ENCODE results near the gene GLT8D2.

GLT8D2 gene

DNA sequence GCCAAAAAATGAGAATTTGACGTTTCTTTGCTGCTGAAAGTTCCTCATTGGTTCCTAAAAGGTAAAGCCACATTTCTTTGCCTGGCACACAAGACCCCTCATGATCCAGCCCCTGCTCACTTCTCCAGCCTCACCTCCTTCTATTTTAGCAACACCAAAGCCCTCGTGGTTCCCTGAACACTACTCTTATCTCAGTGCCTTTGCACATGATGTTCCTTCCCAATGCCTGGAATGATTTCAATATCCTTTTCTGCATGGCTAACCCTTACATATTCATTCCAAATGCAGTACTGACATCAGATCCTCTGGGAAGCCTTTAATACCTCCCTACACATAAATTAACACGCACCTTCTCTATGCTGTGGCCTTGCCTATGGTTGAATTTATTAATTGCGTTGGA is 39.9 kb downstream of the GLT8D2 start:
- Histone ChIP-seq H2BK120ac (ENCODE audit: insufficient read depth, low read length, poor library complexity) (no peak overlapping the region), H3K4ac (ENCODE audit: low read depth, low read length) (no peak overlapping the region), H3K4me2 (ENCODE audit: low read length) (no peak overlapping the region), H2BK5ac (ENCODE audit: low read depth, low read length, poor library complexity) (no peak overlapping the region), H4K8ac (ENCODE audit: low read depth, low read length) (no peak overlapping the region), H2BK12ac (ENCODE audit: low read length) (no peak overlapping the region), H3K9ac (ENCODE audit: low read length) (no peak overlapping the region), H3K4me3 (ENCODE audit: low read depth, low read length) (no peak overlapping the region), H3K23ac (ENCODE audit: low read length) (no peak overlapping the region), H3K79me1 (ENCODE audit: low read length) (no peaks in the 10 kb centered on the region), H2AK5ac (ENCODE audit: low read length) (no peak overlapping the region), H3K27me3 (ENCODE audit: insufficient read depth, low read length) (no peaks in the 10 kb centered on the region), H3K18ac (ENCODE audit: low read length) (no peak overlapping the region), H3K4me1 (ENCODE audit: control insufficient read depth in 1 of 2, insufficient read depth in 2 of 2, low read length in 2 of 2) (no peaks in the 10 kb centered on the region), H3K9me3 (ENCODE audit: insufficient read depth, low read depth, low read length) (no peaks in the 10 kb centered on the region), H3K36me3 (ENCODE audit: control insufficient read depth in 1 of 2, insufficient read depth in 2 of 2, low read length in 2 of 2) (no peaks in the 10 kb centered on the region), H3K14ac (ENCODE audit: low read length) (no peak overlapping the region), H4K12ac (ENCODE audit: low read depth, low read length) (no peak overlapping the region), H2AFZ (ENCODE audit: insufficient read depth, low read length, poor library complexity) (no peak overlapping the region), H3K27ac (ENCODE audit: low read depth, low read length) (no peak overlapping the region), H4K91ac (ENCODE audit: low read depth, low read length) (no peak overlapping the region), H3K79me2 (ENCODE audit: control insufficient read depth, insufficient read depth, low read length, poor library complexity) (no peaks in the 10 kb centered on the region)
- DNase-seq: no peak
- no CpG with 5 or more reads among the region's 4 CpGs for WGBS (ENCODE audit: extremely low coverage, insufficient coverage, insufficient read length)

DNA sequence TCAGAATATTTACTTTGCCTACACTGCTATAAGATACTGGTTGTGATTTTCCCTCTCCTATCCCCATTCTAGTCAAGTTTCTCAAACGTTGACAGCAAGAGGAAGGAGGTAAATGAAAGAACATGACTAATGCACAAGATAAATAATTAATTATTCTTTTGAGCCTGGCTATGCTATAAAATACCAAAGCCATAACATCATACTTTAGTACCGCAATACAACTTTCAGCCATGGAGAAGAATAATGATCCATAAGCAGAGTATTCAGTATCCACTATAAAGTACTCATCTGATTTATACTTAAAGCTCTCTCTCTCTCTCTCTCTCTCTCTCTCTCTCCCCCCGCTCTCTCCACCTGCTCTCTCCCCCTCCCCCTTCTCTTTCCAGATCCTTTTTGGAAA is 43.1 kb downstream of the GLT8D2 start:
- H3K27ac ChIP-seq (ENCODE audit: low read depth, low read length): no peak overlapping the region
- H3K36me3 ChIP-seq (ENCODE audit: control insufficient read depth in 1 of 2, insufficient read depth in 2 of 2, low read length in 2 of 2): no peaks in the 10 kb centered on the region
- no peak overlapping the region for H3K4me3 ChIP-seq (ENCODE audit: low read depth, low read length)
- no peaks in the 10 kb centered on the region for H3K9me3 ChIP-seq (ENCODE audit: insufficient read depth, low read depth, low read length)
- H4K12ac ChIP-seq (ENCODE audit: low read depth, low read length): no peak overlapping the region
- no peak overlapping the region for H4K8ac ChIP-seq (ENCODE audit: low read depth, low read length)
- H3K27me3 ChIP-seq (ENCODE audit: insufficient read depth, low read length): no peaks in the 10 kb centered on the region
- WGBS (ENCODE audit: extremely low coverage, insufficient coverage, insufficient read length): no CpG with 5 or more reads among the region's 3 CpGs
- H3K79me1 ChIP-seq (ENCODE audit: low read length): no peaks in the 10 kb centered on the region
- no peak overlapping the region for H3K23ac ChIP-seq (ENCODE audit: low read length)
- H2BK5ac ChIP-seq (ENCODE audit: low read depth, low read length, poor library complexity): no peak overlapping the region
- no peak overlapping the region for H2AK5ac ChIP-seq (ENCODE audit: low read length)
- no peak overlapping the region for H3K14ac ChIP-seq (ENCODE audit: low read length)
- no peak overlapping the region for H2AFZ ChIP-seq (ENCODE audit: insufficient read depth, low read length, poor library complexity)
- no peak overlapping the region for H2BK120ac ChIP-seq (ENCODE audit: insufficient read depth, low read length, poor library complexity)
- H4K91ac ChIP-seq (ENCODE audit: low read depth, low read length): no peak overlapping the region
- no peak overlapping the region for H3K9ac ChIP-seq (ENCODE audit: low read length)
- no peak overlapping the region for H2BK12ac ChIP-seq (ENCODE audit: low read length)
- no peak for DNase-seq
- H3K18ac ChIP-seq (ENCODE audit: low read length): no peak overlapping the region
- H3K4me2 ChIP-seq (ENCODE audit: low read length): no peak overlapping the region
- no peak overlapping the region for H3K4ac ChIP-seq (ENCODE audit: low read depth, low read length)
- no peaks in the 10 kb centered on the region for H3K79me2 ChIP-seq (ENCODE audit: control insufficient read depth, insufficient read depth, low read length, poor library complexity)
- H3K4me1 ChIP-seq (ENCODE audit: control insufficient read depth in 1 of 2, insufficient read depth in 2 of 2, low read length in 2 of 2): no peaks in the 10 kb centered on the region

DNA sequence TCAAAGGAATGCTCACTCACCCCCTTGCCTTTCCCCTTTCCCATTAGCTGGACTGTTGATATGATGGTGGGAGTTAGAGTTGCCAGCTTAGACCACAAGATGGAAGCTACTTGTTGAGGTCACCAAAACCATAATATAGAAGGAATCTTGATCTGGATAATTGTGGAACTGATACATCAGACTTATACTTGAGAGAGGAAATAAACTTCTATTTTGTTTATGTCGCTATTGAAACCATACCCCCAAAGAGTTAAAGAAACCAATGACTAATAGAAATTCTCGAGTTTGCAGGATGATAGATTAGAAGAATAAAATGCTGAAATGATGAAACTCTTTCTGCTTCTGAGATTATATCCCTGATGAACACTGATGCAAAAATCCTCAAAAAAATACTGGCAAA is 46.4 kb downstream of the GLT8D2 start:
- H3K23ac ChIP-seq (ENCODE audit: low read length): no peak overlapping the region
- H3K4me2 ChIP-seq (ENCODE audit: low read length): no peak overlapping the region
- H3K4ac ChIP-seq (ENCODE audit: low read depth, low read length): no peak overlapping the region
- no peak overlapping the region for H4K8ac ChIP-seq (ENCODE audit: low read depth, low read length)
- no peak overlapping the region for H2BK12ac ChIP-seq (ENCODE audit: low read length)
- no peak overlapping the region for H2AFZ ChIP-seq (ENCODE audit: insufficient read depth, low read length, poor library complexity)
- H3K9me3 ChIP-seq (ENCODE audit: insufficient read depth, low read depth, low read length): no peaks in the 10 kb centered on the region
- no peak overlapping the region for H3K4me3 ChIP-seq (ENCODE audit: low read depth, low read length)
- H3K27ac ChIP-seq (ENCODE audit: low read depth, low read length): no peak overlapping the region
- no peaks in the 10 kb centered on the region for H3K27me3 ChIP-seq (ENCODE audit: insufficient read depth, low read length)
- WGBS (ENCODE audit: extremely low coverage, insufficient coverage, insufficient read length): no CpG with 5 or more reads among the region's 2 CpGs
- H3K36me3 ChIP-seq (ENCODE audit: control insufficient read depth in 1 of 2, insufficient read depth in 2 of 2, low read length in 2 of 2): no peaks in the 10 kb centered on the region
- no peak overlapping the region for H4K91ac ChIP-seq (ENCODE audit: low read depth, low read length)
- no peak overlapping the region for H3K9ac ChIP-seq (ENCODE audit: low read length)
- no peak overlapping the region for H3K18ac ChIP-seq (ENCODE audit: low read length)
- no peak for DNase-seq
- H2BK120ac ChIP-seq (ENCODE audit: insufficient read depth, low read length, poor library complexity): no peak overlapping the region
- H4K12ac ChIP-seq (ENCODE audit: low read depth, low read length): no peak overlapping the region
- H3K4me1 ChIP-seq (ENCODE audit: control insufficient read depth in 1 of 2, insufficient read depth in 2 of 2, low read length in 2 of 2): no peaks in the 10 kb centered on the region
- no peak overlapping the region for H2AK5ac ChIP-seq (ENCODE audit: low read length)
- no peaks in the 10 kb centered on the region for H3K79me1 ChIP-seq (ENCODE audit: low read length)
- no peak overlapping the region for H2BK5ac ChIP-seq (ENCODE audit: low read depth, low read length, poor library complexity)
- no peaks in the 10 kb centered on the region for H3K79me2 ChIP-seq (ENCODE audit: control insufficient read depth, insufficient read depth, low read length, poor library complexity)
- H3K14ac ChIP-seq (ENCODE audit: low read length): no peak overlapping the region

DNA sequence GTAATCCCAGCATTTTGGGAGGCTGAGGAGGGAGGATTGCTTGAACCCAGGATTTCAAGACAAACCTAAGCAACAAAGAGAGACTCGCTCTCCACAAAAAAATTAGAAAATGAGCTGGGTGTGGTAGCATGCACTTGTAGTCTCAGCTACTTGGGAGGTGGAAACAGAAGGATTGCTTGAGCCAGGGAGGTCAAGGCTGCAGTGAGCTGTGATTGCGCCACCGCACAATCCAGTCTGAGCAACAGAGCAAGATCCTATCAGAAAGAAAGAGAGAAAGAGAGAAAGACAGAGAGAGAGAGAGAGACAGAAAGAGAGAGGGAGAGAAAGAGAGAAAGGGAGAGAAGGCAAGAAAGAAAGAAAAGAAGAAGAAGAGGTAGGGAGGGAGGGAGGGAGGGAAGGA is 47.3 kb downstream of the GLT8D2 start:
- no CpG with 5 or more reads among the region's 3 CpGs for WGBS (ENCODE audit: extremely low coverage, insufficient coverage, insufficient read length)
- Histone ChIP-seq H3K9me3 (ENCODE audit: insufficient read depth, low read depth, low read length) (no peaks in the 10 kb centered on the region), H3K18ac (ENCODE audit: low read length) (no peak overlapping the region), H3K14ac (ENCODE audit: low read length) (no peak overlapping the region), H2BK12ac (ENCODE audit: low read length) (no peak overlapping the region), H2AFZ (ENCODE audit: insufficient read depth, low read length, poor library complexity) (no peak overlapping the region), H3K36me3 (ENCODE audit: control insufficient read depth in 1 of 2, insufficient read depth in 2 of 2, low read length in 2 of 2) (no peaks in the 10 kb centered on the region), H3K27ac (ENCODE audit: low read depth, low read length) (no peak overlapping the region), H3K4me1 (ENCODE audit: control insufficient read depth in 1 of 2, insufficient read depth in 2 of 2, low read length in 2 of 2) (no peaks in the 10 kb centered on the region), H3K4me3 (ENCODE audit: low read depth, low read length) (no peak overlapping the region), H3K27me3 (ENCODE audit: insufficient read depth, low read length) (no peaks in the 10 kb centered on the region), H3K4me2 (ENCODE audit: low read length) (no peak overlapping the region), H2BK5ac (ENCODE audit: low read depth, low read length, poor library complexity) (no peak overlapping the region), H4K12ac (ENCODE audit: low read depth, low read length) (no peak overlapping the region), H3K79me2 (ENCODE audit: control insufficient read depth, insufficient read depth, low read length, poor library complexity) (no peaks in the 10 kb centered on the region), H3K23ac (ENCODE audit: low read length) (no peak overlapping the region), H3K4ac (ENCODE audit: low read depth, low read length) (no peak overlapping the region), H4K8ac (ENCODE audit: low read depth, low read length) (no peak overlapping the region), H2BK120ac (ENCODE audit: insufficient read depth, low read length, poor library complexity) (no peak overlapping the region), H3K9ac (ENCODE audit: low read length) (no peak overlapping the region), H3K79me1 (ENCODE audit: low read length) (no peaks in the 10 kb centered on the region), H2AK5ac (ENCODE audit: low read length) (no peak overlapping the region), H4K91ac (ENCODE audit: low read depth, low read length) (no peak overlapping the region)
- DNase-seq: no peak
